Activated naive CD4-positive, alpha-beta T cell treated with anti-CD3 and anti-CD28 coated beads, Interleukin-2, amount 50 U/mL, for 16 hours (primary cell): ENCODE measurements around the gene AFAP1.

Experiments used
- DNase-seq: peaks from one replicate; pipeline ENCODE4 v3.0.0-alpha.2; 2020

AFAP1 gene

DNA sequence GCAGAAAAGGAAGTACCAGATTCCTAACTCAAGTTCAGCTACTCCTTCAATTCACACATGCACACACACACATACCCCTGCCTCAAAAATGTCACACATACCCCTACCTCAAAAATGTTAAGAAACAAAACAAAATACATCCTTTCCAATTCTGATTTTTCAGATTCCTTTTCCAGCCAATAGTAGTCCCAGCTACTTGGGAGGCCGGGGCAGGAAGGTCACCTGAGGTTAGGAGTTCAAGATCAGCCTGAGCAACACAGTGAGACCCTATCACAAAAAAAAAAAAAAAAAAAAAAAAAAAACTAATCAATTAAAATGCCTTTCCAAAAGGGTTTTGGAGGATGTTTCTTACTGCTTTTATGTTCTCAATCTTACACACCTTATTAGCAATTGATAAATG lies 138.0 kb downstream of the AFAP1 start:
- no peak for DNase-seq

DNA sequence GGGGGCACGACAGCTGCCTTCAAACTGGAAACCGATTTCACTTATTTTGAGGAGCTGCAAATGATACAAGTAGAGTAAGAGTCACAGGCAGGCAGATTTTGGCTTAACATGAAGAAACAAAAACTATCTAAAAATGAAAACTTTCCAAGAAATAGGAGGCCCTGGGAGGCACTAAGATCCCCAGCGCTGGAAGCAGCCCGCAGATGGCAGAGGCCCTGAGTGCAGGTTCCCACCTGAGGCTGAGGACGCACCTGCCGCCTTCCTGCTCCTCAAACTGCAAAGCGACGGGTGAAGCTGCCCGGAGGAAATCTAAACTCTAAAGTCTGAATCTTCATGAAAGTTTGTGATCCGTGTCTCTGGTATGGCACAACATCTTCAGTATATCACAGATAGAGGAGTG lies 138.7 kb downstream of the AFAP1 start:
- no peak for DNase-seq

DNA sequence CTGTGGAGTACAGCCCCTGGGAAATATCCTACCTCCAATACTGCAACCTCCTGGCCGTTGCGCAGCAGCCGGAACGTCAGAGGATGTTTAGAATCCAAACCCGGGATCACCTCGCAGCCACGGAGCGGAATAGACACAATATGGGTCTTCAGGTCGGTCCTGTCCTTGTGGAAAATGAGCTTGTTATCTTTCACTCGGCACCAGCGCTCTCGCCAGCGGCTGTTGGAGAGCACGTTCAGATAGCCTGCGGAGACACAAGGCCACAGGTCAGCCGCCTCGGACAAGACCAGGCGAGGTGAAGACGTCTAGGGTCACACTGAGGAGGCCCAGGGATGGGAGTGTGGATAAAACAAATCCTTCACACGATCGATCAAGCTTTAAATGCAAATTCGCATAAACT lies 139.3 kb downstream of the AFAP1 start:
- DNase-seq: no peak

DNA sequence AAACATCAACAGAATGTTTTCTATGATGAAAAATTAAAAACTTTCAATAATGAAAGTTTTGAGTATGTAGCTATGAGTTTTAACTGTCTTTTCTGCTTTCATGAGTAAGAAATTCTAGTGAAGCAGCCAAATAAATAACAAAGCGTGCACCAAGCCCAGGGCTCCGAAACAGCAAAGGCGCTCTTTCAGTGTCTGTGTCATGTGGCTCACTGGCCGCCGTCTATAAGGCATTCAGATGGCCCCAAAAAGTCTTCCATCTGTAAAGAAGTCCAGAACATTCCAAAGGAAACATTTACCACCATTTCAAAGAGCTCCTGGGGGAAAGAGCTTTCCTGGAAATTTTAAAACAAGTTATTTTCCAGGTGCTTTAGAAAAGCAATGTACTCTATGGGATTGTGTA lies 139.9 kb downstream of the AFAP1 start:
- no peak for DNase-seq

DNA sequence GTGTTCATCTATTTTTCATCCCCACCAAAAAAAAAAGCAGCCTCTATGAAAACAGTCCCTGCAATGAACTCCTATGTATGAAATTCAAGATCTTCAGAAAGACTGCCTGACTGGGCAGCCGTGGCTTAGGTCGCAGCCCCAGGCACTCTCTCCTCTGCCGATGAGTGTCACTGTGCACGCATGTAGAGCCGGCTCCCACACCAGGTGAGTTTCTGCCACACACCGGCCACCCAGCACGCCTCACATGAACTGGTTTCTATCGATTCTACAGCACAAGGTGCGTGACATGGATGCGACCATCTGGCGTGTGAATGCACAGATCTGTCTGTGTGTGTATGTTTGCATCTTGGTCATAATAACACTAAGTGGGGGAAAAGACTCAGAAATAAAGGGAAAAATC lies 140.4 kb downstream of the AFAP1 start:
- no peak for DNase-seq

DNA sequence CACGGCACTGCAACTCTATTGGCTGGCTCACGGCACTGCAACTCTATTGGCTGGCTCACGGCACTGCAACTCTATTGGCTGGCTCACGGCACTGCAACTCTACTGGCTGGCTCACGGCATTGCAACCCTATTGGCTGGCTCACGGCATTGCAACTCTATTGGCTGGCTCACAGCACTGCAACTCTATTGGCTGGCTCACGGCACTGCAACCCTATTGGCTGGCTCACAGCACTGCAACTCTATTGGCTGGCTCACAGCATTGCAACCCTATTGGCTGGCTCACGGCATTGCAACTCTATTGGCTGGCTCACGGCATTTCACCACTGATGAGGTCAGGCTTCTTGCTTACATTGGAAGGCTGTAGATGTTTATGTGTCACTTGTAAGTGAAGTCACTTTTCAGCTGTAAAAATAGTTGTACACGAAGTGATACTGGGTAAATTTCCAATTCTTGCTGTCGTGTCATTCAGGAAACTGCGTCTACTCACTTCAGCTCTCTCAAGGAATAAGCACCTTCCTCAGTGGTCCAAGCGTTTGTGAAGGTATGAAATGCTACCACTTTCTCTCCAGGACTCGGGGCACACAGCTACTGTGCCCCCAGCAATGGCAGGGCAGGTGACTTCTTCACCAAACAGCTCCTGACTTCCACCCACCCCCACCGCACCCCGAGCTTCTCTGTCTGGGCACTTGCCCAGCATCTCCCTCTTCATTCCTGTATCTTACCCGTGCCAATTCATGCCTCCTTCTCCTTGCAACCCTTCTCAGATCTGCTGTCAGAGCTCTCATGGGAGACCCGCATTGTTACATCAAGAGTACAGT lies 141.3 kb downstream of the AFAP1 start:
- DNase-seq: no peak

DNA sequence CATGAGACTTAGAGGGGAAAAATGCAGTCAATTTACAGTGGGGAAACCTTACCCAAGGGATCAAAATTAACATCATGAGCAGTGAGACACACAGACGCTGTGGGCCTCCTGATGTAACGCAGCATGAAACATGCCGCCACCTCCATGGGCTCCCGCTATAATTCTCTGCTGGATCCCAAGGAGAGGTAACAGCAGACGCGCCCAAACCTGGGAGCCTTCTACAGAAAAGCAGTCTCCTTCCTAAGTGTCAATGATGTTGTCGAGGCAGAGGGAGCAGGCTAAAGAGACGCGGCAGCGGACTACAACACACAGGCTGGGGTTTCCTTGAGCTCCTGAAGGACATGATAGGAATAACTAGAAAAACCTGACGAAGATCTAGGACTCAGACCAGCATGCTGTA lies 142.3 kb downstream of the AFAP1 start:
- DNase-seq: no peak

DNA sequence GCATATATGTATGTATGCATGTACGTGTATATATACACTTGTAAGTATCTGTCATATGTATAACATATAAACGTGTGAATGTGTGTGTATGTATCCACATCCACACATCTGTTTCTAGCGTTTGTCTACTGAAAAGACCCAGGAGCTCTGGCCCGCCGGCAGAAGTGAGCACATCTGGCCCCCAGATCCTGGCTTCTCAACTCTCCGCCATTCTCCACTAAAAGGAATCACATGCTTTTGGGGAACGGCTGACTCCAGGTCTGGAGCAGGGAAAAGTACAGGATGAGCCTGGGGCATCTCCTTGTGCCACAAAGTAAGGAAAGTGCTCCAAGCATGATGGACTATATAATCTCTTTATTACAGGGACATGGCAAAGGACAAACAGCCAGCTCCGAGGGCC lies 143.7 kb downstream of the AFAP1 start:
- no peak for DNase-seq

DNA sequence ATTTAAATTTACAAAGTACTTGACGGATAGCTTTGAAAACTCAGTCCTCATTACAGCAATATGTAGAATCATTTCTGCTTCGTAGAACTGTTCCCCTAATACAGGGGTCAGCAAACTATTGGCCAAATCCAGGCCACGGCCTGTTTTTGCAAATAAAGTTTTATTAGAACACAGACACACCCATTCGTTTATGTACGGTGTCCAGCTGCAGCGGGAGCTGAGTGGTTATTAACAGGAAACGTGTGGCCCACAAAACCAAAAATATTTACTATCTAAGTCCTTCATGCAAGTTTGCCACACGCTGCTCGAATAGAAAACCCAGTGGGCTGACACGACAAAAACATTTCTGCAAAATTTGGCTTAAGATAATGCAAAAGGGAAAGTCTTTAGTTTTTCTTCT lies 146.5 kb downstream of the AFAP1 start:
- DNase-seq: no peak

DNA sequence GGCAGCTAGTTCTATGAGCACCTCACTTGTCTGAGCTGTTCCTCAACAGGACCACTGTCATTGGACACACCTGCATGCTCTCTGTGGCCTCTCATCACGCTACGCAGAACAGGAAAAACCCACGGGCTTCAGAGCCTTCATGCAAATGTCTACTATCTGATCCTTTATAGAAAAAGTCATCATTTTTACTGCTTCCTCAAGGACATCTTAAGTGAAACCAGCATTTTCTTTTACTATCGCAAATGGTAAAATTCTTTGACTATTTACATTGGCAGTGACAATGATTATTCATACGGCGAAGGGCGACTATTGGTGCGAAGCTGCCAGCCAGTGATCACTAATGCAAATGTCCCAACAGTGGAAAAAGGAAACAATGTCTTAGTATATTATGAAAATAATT lies 147.0 kb downstream of the AFAP1 start:
- no peak for DNase-seq

DNA sequence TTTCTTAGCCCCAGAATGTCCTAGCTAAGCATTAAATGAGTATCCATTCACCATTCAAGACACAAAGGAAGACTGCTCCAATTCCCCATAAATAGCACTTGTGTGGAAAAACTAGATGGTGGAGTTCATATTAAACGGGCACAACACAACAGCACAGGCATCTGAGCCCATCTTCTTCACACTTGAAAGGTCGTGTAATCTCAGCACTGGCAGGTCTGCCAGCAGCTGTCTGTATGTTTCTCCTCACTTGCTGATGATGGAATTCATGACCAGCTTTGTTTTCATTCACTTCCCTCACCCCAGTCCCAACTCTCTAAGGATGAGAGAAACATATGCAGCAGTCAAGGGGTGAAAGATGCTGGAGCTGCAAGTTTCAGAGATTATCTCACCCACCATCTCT lies 148.7 kb downstream of the AFAP1 start:
- DNase-seq: no peak

DNA sequence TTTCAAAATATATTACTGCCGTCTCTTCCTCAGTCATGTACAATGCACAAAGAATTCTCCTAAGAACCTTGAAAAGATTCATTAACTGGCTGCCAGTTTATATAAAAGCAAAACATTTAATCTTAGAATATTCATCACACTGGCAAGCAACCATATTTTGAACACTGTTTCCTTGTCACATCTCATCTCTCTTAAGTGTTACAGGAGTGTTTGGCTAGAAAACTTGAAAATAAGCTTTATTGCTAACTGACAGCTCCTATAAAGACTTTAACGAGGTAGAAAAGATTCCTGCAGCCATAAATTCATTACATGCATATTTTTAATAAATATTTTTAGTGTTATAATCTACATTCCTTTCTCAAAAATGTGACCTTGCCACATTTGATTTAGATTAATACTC lies 149.6 kb downstream of the AFAP1 start:
- DNase-seq: no peak

DNA sequence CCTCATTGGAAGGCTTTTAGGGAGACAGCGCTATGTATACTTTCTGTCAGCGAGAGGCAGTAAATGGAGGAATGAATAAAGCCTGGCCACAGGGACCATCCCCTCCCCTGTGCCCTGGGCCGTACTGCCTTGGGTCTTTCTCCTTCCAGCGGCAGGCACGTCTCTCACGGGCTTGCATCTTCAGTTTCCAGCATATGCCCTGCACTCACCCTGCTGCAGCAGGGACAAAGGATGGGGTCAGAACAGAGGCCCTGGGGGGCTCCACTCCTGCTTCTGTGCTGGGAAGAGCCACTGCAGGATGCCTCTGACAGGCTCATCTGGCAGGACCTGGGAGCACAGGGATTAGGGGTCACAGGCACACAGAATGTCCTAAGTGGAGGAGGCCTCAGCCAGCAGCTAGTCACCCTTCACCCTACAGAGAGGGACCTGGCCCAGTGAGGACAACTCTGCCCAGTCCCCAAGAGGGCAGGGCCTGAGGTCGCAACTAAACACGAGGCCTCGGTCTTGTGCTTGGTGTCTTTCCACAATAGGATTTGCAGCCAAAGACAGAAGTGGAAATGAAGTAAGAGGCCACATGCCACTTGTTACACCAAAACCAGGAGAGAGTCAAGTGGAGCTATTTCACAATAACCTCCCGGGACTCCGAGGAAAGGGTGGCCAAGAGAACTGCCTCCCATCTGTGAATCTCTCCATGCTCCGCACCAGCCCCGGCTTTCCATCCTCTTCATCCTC lies 150.8 kb downstream of the AFAP1 start:
- no peak for DNase-seq

DNA sequence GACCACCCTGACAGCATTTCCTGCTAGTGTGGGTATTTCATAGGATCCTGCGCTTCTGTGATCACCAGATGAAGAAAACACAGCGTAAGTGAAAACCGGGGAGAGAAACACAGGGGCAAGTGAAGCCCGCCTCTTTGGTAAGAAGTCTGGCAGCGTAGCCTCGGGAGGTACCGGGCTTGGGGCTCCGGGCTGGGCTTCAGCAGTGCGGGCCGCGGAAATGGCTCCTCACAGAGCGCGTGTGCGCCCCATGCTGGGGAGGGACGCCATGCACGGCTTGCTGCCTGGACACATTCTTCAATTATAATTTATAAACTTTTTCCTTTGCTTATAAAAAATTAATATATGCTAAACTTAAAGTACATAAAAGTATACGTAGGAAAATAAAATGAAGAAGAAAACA lies 151.5 kb downstream of the AFAP1 start:
- no peak for DNase-seq

DNA sequence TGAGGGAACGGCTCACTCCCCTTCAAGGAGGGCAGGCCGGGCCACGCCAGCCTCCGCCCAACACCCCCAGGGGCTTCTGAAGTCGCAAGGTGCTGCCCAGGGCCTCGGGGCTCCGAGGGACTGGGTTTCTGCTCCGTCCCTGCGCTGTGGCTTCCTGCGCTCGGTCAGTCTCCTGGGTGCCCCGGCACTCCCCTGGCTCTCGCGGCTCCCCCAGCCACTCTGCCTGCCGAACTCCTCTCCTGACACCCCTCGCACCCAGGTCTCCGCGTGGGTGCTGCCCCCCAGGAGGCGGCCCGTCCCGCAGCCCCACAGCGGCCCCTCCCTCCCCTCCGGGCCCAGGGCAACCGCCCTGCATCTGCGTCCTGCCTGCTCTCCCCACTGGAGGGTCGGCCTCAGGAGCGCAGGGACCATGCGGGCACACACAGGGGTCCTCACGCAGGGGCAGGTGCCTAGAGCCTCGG lies 151.9 kb downstream of the AFAP1 start:
- DNase-seq: no peak

DNA sequence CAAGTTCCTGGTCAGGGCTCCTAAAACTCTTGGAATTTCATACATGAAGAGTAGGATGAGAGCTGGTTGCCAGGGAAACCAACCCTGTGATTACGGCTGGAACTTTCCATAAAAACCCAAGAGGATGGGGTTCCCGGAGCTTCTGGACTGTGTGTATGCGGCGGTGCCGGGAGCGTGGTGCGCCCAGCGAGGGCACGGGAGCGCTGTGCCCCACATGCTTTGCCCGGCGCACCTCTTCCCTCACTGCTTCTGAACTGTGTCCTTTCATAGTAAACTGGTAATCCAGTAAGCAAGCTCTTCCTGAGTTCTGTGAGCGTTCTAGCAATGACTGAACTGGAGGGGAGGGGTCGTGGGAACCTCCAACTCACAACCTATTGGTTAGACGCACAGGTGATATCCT lies 152.6 kb downstream of the AFAP1 start:
- DNase-seq: no peak

DNA sequence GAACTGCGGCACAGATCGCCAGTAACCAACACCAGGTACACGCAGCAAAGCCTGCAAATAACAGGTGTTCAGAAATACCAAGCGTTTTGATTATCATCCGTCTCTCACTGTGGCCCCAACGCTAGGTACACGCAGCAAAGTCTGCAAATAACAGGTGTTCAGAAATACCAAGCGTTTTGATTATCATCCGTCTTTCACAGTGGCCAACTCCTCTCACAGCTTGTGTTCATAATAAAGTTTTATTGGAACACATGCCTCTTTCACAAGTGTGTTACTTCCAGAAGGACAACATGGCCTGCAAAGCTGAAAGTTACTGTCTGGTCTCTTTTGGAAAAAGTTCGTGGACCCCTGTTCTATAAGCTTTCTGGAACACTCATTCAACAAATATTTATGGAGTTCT lies 153.1 kb downstream of the AFAP1 start:
- no peak for DNase-seq

DNA sequence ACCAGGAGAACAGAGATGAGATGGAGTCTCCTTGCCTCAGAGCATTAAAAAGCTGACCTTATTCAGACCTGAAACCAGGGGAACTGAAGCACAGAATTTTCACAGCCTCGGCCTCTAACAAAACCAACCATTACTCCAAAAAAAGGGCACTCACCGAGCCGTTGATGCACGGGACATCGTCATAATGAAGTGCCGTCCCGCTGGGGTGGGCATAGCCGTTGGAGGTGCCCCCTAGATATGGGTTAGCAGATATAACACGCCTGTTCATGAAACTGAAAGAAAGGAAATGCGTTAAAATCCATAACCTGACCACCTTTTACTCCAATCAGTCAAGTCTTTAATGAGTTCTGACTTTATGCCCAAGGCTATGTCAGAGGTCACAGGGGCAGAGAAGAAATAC lies 153.6 kb downstream of the AFAP1 start:
- no peak for DNase-seq

DNA sequence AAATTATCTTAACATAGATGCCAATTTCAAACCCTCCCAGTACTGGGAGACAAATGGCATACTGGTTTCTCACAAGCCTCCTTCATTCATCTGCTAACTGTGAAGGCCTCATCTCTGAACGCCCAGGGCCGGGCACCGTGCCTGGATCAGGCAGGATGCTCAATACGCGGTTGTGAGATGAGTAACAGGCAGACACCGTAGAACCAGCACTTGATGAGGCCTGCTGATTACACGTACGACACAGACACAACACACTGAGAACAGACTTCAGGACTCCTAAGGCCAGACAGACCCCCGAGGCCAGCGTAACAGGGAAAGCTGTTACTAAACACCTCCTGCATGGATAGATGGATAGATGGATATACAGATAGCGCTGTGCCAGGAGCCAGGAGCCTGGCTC lies 154.6 kb downstream of the AFAP1 start:
- no peak for DNase-seq

DNA sequence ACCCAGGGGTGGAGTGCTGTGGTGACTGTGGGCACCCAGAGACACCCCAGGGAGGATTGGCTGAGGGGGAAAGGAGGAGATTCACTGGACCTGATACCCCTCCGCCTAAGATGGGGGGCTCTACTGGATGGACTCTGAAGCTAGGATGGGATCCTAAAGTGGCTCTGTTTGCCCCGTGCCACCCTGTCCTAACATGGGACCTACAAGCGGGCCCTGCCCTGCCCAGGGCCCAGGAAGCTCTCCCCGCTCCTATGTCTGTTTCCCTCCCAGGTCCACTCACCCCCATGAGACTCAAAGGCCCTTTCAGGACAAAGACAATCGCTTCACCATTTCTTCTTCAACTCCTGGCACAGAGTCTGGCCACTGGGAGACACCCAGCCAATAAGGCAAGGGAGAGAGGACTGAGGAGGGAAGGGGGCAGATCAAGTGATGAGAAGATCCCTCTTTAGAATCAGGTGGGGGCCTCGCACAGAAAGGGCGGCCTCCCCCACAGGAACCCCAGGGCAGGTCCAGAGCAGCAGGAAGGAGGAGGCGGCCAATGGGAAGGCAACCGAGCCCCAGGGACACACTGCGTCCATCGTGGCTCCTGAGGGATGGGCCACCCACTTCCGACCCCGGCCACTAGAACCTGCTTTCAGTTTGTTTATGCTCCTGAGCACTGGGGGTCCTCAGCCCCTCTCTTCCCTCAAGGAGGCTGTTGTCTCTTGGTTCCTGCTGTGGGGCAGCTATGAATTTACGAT lies 155.4 kb downstream of the AFAP1 start:
- DNase-seq: no peak

DNA sequence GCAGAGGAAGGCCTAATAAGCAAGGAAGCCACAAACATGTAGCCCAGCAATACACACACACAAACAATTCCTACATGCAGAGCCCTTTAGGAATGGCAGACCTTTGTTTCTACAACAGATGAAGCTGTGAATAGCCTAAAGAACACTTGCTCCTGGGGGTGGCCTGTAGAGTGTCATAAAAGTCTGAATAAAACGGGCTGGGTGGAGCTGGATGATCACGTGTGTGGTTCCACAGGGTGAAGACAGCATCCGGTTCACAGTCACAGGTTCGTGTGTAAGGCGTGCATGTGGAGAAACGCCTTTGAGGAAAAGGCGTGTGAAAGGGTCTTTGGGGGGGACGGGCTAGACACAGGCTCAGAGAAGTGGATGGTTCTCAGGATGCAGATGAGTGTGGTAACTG lies 156.1 kb downstream of the AFAP1 start:
- DNase-seq: no peak

DNA sequence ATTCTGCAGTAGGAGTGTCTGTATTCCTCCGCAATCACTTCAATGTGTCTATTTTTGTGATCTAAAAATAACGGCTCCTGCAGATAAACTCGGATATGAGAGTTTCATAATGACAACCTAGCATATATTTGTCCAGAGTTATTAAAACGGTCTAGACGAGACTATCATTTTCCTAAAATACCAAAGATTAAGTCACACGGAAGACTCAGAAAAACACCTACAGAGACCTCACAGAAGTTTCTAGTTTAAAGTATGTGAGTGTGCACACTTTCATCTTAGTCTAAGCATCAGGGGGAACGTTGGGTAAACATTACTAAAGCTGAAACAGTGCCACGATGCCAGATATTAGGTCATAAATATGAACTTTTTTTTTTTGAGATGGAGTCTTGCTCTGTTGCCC lies 156.9 kb downstream of the AFAP1 start:
- no peak for DNase-seq

DNA sequence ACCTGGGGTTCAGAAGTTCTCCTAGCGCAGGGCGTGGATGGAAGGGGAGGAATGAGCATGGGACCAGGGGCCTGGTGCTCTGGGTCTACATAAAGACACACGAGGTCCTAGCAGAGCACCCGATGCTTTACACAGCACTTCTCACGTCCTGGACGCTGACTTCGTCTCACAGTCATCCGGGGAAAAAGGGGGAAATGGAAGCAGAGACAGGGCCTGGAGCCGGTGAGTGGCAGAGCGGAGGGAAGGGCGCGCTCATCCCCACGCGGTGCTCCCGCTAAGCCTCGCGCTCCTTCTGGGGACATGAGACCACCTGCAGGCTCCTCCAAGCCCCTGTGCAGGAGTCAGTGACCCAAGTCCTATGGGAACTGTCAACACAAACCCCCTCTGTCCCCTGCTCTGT lies 157.7 kb downstream of the AFAP1 start:
- no peak for DNase-seq

DNA sequence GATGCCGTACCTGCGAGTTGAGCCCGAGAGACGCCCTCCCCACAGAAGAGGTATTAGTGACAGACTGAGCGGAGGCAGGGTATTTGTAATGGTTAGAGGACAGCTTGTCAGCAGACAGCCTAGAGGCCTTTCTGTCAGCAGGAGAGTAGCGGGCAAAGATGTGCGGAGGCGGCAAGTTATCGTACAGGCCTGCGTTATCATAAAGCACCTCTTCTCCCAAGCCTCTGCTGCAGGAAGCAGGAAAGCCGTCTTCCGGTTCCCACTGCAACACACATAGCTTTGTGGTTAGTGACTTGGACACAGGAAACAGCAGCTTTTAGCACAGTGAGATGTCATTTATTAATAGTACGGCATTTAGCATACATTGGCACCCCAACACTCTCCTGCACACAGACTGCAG lies 158.3 kb downstream of the AFAP1 start:
- DNase-seq: no peak
